GM12801 (cell line): ENCODE measurements around the gene KCNT2.

Experiments
- TF ChIP-seq, protein P1 (sequence below): IDR thresholded peaks from one replicate; pipeline ENCODE4 v1.5.1; 2011; ENCODE audit warnings: control low read depth; ENCODE audit not compliant: insufficient read length; ENCODE audit errors: extremely low read depth

Gene KCNT2

DNA sequence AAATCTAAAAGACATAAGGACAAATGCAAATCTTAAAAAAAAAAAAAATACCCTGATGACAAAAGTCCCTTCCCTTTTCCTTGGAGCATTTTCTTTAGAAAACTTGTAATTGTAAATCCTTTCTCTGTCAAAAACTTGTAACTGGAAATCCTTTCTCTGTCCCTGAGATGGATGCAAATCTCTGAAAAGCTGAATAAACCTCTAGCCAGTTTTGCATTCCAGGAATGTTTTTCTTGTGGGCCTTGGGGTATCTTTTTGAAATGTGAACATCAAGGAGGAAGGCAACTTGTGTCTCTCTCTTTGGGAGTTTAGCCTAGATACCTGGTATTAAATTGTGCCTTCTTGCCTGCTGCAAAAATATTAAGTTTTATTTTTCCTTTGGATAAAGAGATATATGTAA lies 305.3 kb downstream of the KCNT2 start:
- TF ChIP-seq, protein P1, sequence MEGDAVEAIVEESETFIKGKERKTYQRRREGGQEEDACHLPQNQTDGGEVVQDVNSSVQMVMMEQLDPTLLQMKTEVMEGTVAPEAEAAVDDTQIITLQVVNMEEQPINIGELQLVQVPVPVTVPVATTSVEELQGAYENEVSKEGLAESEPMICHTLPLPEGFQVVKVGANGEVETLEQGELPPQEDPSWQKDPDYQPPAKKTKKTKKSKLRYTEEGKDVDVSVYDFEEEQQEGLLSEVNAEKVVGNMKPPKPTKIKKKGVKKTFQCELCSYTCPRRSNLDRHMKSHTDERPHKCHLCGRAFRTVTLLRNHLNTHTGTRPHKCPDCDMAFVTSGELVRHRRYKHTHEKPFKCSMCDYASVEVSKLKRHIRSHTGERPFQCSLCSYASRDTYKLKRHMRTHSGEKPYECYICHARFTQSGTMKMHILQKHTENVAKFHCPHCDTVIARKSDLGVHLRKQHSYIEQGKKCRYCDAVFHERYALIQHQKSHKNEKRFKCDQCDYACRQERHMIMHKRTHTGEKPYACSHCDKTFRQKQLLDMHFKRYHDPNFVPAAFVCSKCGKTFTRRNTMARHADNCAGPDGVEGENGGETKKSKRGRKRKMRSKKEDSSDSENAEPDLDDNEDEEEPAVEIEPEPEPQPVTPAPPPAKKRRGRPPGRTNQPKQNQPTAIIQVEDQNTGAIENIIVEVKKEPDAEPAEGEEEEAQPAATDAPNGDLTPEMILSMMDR, result no peak

GRCh38 chr1:196302420-196302819 lies 305.8 kb downstream of the KCNT2 start:
- TF ChIP-seq, protein P1, result no peak

DNA sequence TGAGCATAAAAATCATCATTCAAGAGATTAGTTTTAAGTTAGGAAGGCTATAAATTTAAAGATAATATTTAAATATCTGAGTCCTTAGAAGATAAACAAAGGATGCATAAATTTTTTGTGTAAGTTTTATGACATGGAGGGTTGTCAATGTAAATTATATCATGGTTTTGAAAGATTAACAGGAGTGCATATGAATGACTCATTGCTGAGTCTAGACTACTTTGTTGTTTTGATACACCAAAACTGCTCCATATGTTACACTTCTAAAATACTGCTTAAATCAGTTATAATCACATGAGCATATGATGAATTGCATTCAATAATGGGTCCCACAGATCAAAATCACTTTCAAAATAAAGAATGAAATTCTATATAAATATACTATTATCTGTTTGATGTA lies 312.5 kb downstream of the KCNT2 start:
- TF ChIP-seq, protein P1, result no peak

- TF ChIP-seq, protein P1, result no peak
Observed at GRCh38 chr1:196278816-196279215, 329.4 kb downstream of the KCNT2 start.

DNA sequence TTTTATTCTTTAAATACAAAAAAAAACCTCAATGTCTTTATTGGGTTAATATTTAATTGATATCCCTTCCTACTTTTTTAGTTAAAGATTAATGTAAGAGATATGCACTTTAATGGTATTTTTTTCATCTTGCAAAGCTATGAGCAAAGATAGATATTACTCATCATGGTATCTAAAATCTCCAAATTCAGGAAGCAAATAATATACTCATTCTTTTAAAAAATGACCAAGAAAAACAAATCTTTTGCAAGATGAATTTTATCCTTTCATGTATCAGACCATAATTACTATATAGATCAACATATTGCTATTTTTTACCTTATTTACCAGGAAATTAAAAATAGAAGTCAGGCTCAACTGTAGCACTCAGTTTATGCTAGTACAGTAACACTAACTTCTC lies 330.4 kb downstream of the KCNT2 start:
- TF ChIP-seq, protein P1, result no peak

- TF ChIP-seq, protein P1, result no peak
Observed at GRCh38 chr1:196271212-196271947, 336.9 kb downstream of the KCNT2 start.

GRCh38 chr1:196260270-196260669 lies 348.0 kb downstream of the KCNT2 start:
- TF ChIP-seq, protein P1, result no peak

DNA sequence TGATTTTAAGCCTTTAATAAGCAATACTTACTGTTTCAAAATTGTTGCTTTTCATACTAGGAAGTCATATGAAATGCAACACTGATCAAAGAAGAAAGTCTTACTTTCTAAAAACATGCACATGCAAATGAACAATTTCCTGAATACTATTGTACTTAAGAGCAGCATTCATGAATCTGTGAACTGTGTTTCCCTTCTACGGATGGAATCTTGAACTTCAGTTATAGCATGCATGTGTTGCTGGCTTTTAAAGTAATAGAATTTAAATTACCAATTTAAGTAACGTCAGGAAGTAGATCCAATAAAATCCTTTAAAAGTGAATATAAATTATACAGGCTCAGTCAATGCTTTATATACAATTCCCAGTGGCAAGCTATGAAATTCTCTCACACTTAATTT lies 348.9 kb downstream of the KCNT2 start:
- TF ChIP-seq, protein P1, result no peak
